Measurements from ENCODE around the gene ANO2.

Gene ANO2

GRCh38 chr12:5631497-5631896 lies 313.6 kb downstream of the ANO2 start (continued):
- TF ChIP-seq, protein P1, sequence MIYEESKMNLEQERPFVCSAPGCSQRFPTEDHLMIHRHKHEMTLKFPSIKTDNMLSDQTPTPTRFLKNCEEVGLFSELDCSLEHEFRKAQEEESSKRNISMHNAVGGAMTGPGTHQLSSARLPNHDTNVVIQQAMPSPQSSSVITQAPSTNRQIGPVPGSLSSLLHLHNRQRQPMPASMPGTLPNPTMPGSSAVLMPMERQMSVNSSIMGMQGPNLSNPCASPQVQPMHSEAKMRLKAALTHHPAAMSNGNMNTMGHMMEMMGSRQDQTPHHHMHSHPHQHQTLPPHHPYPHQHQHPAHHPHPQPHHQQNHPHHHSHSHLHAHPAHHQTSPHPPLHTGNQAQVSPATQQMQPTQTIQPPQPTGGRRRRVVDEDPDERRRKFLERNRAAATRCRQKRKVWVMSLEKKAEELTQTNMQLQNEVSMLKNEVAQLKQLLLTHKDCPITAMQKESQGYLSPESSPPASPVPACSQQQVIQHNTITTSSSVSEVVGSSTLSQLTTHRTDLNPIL (CRISPR knock-in tag; IDR thresholded peaks at IDR 0.05; ENCODE audit: low read depth) = no peak
- TF ChIP-seq ESRRG (CRISPR knock-in tag; IDR thresholded peaks at IDR 0.05) = no peak
- TF ChIP-seq ZFP3 (CRISPR knock-in tag; IDR thresholded peaks at IDR 0.05) = no peak
- TF ChIP-seq BACH2 (CRISPR knock-in tag; IDR thresholded peaks at IDR 0.05; ENCODE audit: borderline replicate concordance) = no peak
- no peak for TF ChIP-seq ZNF8 (CRISPR knock-in tag; IDR thresholded peaks at IDR 0.05)
- TF ChIP-seq ZNF565 (CRISPR knock-in tag; conservative IDR thresholded peaks at IDR 0.05; ENCODE audit: low read depth) = no peak

DNA sequence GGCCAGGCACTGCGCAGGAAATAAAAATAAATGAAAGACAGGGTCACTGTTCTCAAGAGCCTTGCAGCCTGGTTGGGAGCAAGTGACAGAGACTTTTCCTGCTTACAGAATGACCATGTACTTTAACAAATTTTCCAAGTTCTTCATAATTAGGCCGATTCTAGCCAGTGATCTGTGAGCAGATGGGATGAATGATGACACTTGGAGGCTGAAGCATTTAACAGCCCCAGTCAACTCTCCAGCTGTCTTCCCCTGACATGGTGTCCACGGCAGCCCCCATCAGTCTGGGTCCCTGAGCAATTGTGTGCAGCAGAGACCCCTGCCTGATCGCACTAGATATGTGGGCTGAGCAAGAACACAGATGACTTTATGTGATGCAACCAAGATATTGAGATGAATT lies 314.3 kb downstream of the ANO2 start:
- no peak for ATAC-seq
- TF ChIP-seq ZFP30 (CRISPR knock-in tag; IDR thresholded peaks at IDR 0.05) (no peak), PATZ1 (CRISPR knock-in tag; IDR thresholded peaks at IDR 0.05; ENCODE audit: borderline replicate concordance) (no peak), TOX (CRISPR knock-in tag; IDR thresholded peaks at IDR 0.05; ENCODE audit: borderline replicate concordance) (no peak), ARNTL (CRISPR knock-in tag; IDR thresholded peaks at IDR 0.05; ENCODE audit: borderline replicate concordance, low read depth) (no peak), OSR1 (CRISPR knock-in tag; IDR thresholded peaks at IDR 0.05) (no peak), POU6F1 (CRISPR knock-in tag; IDR thresholded peaks at IDR 0.05; ENCODE audit: borderline replicate concordance, low read depth) (no peak), CSDC2 (CRISPR knock-in tag; IDR thresholded peaks at IDR 0.05) (no peak), BACH2 (CRISPR knock-in tag; IDR thresholded peaks at IDR 0.05; ENCODE audit: borderline replicate concordance) (no peak), TCF4 (CRISPR knock-in tag; IDR thresholded peaks at IDR 0.05; ENCODE audit: borderline replicate concordance) (no peak), ESRRG (CRISPR knock-in tag; IDR thresholded peaks at IDR 0.05) (no peak), ISL1 (CRISPR knock-in tag; IDR thresholded peaks at IDR 0.05) (no peak), ZNF70 (CRISPR knock-in tag; IDR thresholded peaks at IDR 0.05) (no peak)
- TF ChIP-seq, protein P2, sequence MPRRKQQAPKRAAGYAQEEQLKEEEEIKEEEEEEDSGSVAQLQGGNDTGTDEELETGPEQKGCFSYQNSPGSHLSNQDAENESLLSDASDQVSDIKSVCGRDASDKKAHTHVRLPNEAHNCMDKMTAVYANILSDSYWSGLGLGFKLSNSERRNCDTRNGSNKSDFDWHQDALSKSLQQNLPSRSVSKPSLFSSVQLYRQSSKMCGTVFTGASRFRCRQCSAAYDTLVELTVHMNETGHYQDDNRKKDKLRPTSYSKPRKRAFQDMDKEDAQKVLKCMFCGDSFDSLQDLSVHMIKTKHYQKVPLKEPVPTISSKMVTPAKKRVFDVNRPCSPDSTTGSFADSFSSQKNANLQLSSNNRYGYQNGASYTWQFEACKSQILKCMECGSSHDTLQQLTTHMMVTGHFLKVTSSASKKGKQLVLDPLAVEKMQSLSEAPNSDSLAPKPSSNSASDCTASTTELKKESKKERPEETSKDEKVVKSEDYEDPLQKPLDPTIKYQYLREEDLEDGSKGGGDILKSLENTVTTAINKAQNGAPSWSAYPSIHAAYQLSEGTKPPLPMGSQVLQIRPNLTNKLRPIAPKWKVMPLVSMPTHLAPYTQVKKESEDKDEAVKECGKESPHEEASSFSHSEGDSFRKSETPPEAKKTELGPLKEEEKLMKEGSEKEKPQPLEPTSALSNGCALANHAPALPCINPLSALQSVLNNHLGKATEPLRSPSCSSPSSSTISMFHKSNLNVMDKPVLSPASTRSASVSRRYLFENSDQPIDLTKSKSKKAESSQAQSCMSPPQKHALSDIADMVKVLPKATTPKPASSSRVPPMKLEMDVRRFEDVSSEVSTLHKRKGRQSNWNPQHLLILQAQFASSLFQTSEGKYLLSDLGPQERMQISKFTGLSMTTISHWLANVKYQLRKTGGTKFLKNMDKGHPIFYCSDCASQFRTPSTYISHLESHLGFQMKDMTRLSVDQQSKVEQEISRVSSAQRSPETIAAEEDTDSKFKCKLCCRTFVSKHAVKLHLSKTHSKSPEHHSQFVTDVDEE (CRISPR knock-in tag; IDR thresholded peaks at IDR 0.05) = no peak
- TF ChIP-seq, protein P3, sequence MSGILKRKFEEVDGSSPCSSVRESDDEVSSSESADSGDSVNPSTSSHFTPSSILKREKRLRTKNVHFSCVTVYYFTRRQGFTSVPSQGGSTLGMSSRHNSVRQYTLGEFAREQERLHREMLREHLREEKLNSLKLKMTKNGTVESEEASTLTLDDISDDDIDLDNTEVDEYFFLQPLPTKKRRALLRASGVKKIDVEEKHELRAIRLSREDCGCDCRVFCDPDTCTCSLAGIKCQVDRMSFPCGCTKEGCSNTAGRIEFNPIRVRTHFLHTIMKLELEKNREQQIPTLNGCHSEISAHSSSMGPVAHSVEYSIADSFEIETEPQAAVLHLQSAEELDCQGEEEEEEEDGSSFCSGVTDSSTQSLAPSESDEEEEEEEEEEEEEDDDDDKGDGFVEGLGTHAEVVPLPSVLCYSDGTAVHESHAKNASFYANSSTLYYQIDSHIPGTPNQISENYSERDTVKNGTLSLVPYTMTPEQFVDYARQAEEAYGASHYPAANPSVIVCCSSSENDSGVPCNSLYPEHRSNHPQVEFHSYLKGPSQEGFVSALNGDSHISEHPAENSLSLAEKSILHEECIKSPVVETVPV (CRISPR knock-in tag; IDR thresholded peaks at IDR 0.05) = no peak

- ATAC-seq = no peak
- TF ChIP-seq TOX (CRISPR knock-in tag; IDR thresholded peaks at IDR 0.05; ENCODE audit: borderline replicate concordance) (no peak), ZFP3 (CRISPR knock-in tag; IDR thresholded peaks at IDR 0.05) (no peak), ARNTL (CRISPR knock-in tag; IDR thresholded peaks at IDR 0.05; ENCODE audit: borderline replicate concordance, low read depth) (no peak), SNAI2 (CRISPR knock-in tag; IDR thresholded peaks at IDR 0.05) (no peak), ZNF565 (CRISPR knock-in tag; conservative IDR thresholded peaks at IDR 0.05; ENCODE audit: low read depth) (no peak), PPARA (CRISPR knock-in tag; IDR thresholded peaks at IDR 0.05; ENCODE audit: borderline replicate concordance) (no peak), ZNF8 (CRISPR knock-in tag; IDR thresholded peaks at IDR 0.05) (no peak), RARB (CRISPR knock-in tag; IDR thresholded peaks at IDR 0.05) (no peak), ZNF70 (CRISPR knock-in tag; IDR thresholded peaks at IDR 0.05) (no peak), ISL1 (CRISPR knock-in tag; IDR thresholded peaks at IDR 0.05) (no peak), PATZ1 (CRISPR knock-in tag; IDR thresholded peaks at IDR 0.05; ENCODE audit: borderline replicate concordance) (no peak), POU6F1 (CRISPR knock-in tag; IDR thresholded peaks at IDR 0.05; ENCODE audit: borderline replicate concordance, low read depth) (no peak), OSR1 (CRISPR knock-in tag; IDR thresholded peaks at IDR 0.05) (no peak), CSDC2 (CRISPR knock-in tag; IDR thresholded peaks at IDR 0.05) (no peak)
- TF ChIP-seq, protein P3 (CRISPR knock-in tag; IDR thresholded peaks at IDR 0.05) = no peak
These were observed 316.6 kb downstream of the ANO2 start for GRCh38 chr12:5628501-5628900.

Measured in SK-N-SH treated with all-trans-retinoic acid at 6 μM for 48 hours (cell line).